NOMO-1 treated with DMSO at 0.1 percent for 48 hours (cell line): Measurements from ENCODE around the gene MAL.

ENCODE experiments used
- DNase-seq: peaks from one replicate; lab custom pipeline; 2025; ENCODE audit not compliant: unreplicated experiment; lab: John Stamatoyannopoulos, UW

The MAL gene

GRCh38 chr2:94996305-94997100 lies 29.0 kb upstream of the MAL start:
- DNase-seq = no peak

- DNase-seq = no peak
Observed at GRCh38 chr2:94997981-94998930, 27.3 kb upstream of the MAL start.

DNA sequence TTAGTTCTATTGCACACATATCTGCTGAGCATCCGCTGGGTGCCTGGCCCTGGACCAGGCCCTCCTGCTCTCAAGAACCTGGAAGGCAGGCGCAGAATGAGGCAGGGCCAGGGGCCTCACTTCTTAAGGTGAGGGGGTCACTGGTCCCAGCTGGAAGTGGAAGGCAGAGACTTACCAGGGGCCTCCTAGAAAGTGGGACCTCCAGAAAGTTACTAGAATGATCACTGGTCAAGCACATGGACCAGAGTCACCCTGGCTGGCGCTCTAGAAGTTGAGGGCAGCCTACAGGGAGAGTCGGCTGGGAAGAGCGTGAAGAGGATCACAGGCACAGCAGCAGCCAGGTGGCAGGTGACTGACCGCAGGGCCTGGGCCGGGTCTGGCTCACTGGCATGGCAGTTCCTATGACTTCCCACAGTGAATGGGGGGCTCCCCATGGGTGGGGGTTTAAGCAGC lies 26.1 kb upstream of the MAL start:
- DNase-seq = no peak

DNA sequence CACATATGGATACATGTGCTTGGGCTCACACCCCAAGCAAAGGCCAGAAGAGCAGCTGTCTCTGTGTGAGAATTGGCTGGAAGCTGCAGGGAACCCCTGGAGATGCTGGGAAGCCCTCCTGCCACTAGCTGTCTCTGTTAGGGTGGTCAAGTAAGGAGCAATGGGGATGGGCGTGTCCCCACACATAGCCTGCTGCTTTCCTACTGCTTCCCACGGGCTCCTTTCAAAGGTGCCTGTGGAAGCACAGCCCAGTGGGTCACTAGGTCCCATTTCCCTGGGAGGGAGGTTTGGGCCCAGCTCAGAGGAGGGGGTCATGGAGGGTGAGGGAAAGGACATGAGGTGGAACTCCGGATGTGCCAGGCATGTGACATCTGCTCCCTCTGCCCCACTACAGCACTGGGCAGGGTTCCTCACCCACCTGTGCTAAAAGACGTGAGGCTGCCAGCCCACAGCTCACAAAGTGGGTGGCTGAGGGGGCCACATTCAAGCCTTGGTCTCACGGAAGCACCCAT lies 24.4 kb upstream of the MAL start:
- DNase-seq = no peak

DNA sequence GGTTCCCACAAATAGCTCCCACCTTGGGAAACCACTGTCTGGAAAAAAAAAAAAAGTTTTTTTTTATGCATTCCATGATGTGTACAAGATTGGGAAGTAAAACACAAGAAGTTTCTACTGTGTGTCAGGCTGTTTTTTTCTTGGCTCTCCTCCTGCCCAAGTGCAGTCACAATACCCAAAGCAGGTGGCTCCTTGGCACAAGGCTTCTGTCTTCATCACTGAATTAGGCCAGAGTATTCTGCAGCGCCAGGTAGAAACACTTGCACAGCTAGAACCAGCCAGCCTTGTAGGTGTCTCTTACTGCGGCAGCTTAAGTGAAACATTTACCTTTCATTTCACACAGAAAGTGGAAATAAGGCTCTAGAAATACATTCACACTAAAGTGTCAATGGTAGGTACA lies 23.8 kb upstream of the MAL start:
- no peak for DNase-seq

DNA sequence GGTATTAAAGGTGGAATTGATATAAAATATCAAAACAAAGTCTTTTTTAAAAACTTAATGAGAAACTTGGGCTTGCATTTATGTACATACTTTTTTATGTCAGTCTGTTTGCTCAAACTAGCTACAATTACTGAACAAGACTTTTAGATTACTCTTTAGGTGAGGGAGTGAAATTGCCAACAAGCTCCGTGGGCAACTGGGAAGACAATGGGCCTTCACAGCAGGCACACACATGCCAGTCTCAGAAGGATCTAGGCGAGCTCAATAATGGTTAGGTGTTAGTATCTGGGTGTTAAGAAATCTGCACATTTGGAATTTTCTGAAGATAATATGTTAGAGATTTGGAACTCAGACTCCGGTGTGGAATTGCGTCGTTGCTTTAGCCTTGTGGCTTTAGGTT lies 23.0 kb upstream of the MAL start:
- no peak for DNase-seq

- DNase-seq = no peak
Observed at GRCh38 chr2:95004287-95004686, 21.2 kb upstream of the MAL start.

- no peak for DNase-seq
Observed at GRCh38 chr2:95004711-95005110, 20.8 kb upstream of the MAL start.

DNA sequence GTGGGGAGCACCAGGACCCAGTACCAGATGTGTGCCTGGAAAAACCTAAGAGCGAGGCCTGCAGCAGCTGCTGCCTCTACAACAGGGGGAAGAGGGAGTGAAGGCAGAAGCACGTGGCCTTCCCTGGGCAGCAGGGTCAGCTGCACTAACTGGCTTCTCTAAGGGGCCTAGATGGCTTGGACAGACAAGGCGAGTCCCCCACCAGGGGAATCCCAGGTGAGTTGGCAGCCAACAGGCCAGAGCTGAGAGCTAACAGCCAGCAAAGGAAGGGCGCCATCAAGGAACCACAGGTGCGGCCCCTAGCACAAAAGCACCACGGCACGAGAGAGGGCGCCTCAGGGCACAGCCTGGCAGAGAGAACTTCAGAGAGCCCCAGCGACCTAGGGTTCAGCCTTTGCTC lies 19.8 kb upstream of the MAL start:
- DNase-seq = no peak

DNA sequence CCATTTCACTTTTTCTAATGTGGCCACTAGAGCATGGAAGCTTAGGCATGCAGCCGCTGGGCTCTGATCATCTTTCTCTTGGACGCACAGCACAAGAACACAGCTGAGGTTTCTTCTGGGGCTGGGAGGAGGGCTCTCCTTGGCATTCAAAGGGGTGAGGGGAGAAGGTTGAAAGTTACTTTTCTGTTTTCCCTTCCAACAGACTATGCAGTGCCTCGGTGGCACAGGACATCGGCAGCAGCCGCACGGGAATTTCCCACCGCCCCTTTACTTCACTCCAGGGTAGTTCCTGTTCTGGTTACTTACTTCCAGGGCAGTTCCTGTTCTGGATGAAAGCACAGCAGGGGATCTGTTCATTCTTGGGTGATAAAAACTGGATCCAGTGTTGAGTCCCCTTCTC lies 18.9 kb upstream of the MAL start:
- no peak for DNase-seq

GRCh38 chr2:95007031-95007609 lies 18.4 kb upstream of the MAL start:
- DNase-seq = no peak

GRCh38 chr2:95007822-95008221 lies 17.7 kb upstream of the MAL start:
- no peak for DNase-seq

GRCh38 chr2:95008306-95008705 lies 17.2 kb upstream of the MAL start:
- DNase-seq = no peak

- DNase-seq = no peak
Observed at GRCh38 chr2:95008996-95009395, 16.5 kb upstream of the MAL start.

GRCh38 chr2:95009412-95009811 lies 16.1 kb upstream of the MAL start:
- DNase-seq = no peak

- DNase-seq = no peak
Observed at GRCh38 chr2:95010126-95010525, 15.4 kb upstream of the MAL start.

DNA sequence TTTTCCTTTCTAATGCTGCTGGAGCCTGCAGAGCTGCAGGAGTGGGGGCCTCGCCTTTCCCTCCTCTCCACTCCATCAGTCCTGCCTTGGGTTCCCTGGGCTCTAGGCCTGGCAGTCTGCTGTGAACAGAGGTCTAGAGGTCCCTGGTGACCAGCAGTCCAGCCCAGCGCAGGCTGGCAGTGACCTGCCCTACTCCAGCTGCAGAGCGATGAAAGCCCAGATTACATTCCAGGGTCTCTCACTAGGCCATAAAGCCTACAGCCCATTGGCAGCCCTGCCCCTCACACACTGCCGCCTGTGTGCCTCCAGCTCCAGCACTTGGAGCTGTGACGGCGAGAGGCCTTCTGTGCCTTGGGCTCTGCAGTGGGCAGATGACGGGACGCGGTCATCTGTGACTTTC lies 14.8 kb upstream of the MAL start:
- no peak for DNase-seq

GRCh38 chr2:95012881-95013550 lies 12.5 kb upstream of the MAL start:
- DNase-seq = peak; percentile 60

GRCh38 chr2:95013726-95014125 lies 11.8 kb upstream of the MAL start:
- DNase-seq = no peak

GRCh38 chr2:95014126-95014708 lies 11.3 kb upstream of the MAL start:
- no peak for DNase-seq
